A549 (cell line): ENCODE results near the gene RASGEF1C. TPM values are rescaled to one million over a fixed set of nuclear protein-coding genes. Genes with fewer than 3 reads are reported as not detected.

Experiments
- ATAC-seq, 2 experiments: fragments of 200-7000 bp in 1 of 2; fragments of >200 bp in 1 of 2; cut with Nextera tagmentation in 1 of 2; cut with Tn5 transposase in 1 of 2; 3 replicates each; pipeline versions ENCODE4 v1.8.0 to v1.9.1; 2018 to 2020; ENCODE audit warnings: mild to moderate bottlenecking in 1 of 2, moderate library complexity in 1 of 2
- CTCF ChIA-PET: fragments of 300-600 bp; sonication (Branson Sonifier 250); formaldehyde crosslinking; extraction: SDS; loops from one replicate; lab custom pipeline; 2021; ENCODE audit warnings: antibody characterized with exemption, inconsistent platforms; lab: Yijun Ruan, JAX
- POLR2A ChIA-PET: fragments of 350-600 bp; formaldehyde crosslinking; extraction: SDS; loops from one replicate; lab custom pipeline; 2021; ENCODE audit warnings: antibody characterized with exemption, inconsistent platforms; lab: Yijun Ruan, JAX
- DNase-seq, 2 experiments: peaks; one replicate each; pipeline versions ENCODE4 v3.0.0 to v3.0.0-alpha.2; 2011 to 2016; ENCODE audit warnings: low read depth in 1 of 2, low spot score in 1 of 2
- FAIRE-seq: peaks from 2 replicates; lab custom pipeline; 2011; peaks lifted over from hg19 to GRCh38; lab: Jason Lieb, UNC
- H3K27ac ChIP-seq, 2 experiments: fragments of >200 bp; sonication (Bioruptor Twin); formaldehyde crosslinking; 3 replicates each; pipeline ENCODE4 v1.5.1; 2016 to 2017
- H3K4me1 ChIP-seq: fragments of >200 bp; sonication (Bioruptor Twin); formaldehyde crosslinking; 3 replicates; pipeline ENCODE4 v1.6.1; 2016
- H3K4me2 ChIP-seq: fragments of >200 bp; sonication (Bioruptor Twin); formaldehyde crosslinking; 3 replicates; pipeline ENCODE4 v1.6.1; 2016
- H3K4me3 ChIP-seq: fragments of >200 bp; sonication (Bioruptor Twin); formaldehyde crosslinking; 3 replicates; pipeline ENCODE4 v1.5.1; 2016
- H3K9me3 ChIP-seq: fragments of >200 bp; sonication (Bioruptor Twin); formaldehyde crosslinking; 3 replicates; pipeline ENCODE4 v1.6.1; 2016
- BHLHE40 ChIP-seq: IDR thresholded peaks from 2 replicates; pipeline ENCODE4 v1.6.1; 2012; ENCODE audit warnings: low read depth, low read length, inconsistent platforms
- CBX8 ChIP-seq: fragments of 200-600 bp; sonication (generic); IDR thresholded peaks from 2 replicates; pipeline ENCODE4 v1.6.1; 2016
- CHD4 ChIP-seq: fragments of 200-600 bp; sonication (generic); IDR thresholded peaks from 2 replicates; pipeline ENCODE4 v1.6.1; 2016; ENCODE audit warnings: antibody characterized with exemption, mild to moderate bottlenecking, borderline replicate concordance
- EHF ChIP-seq: fragments of 250-450 bp; sonication (Bioruptor Pico); IDR thresholded peaks from 2 replicates; pipeline ENCODE4 v1.5.0; 2020; ENCODE audit warnings: mild to moderate bottlenecking
- EHMT2 ChIP-seq: fragments of 200-600 bp; sonication (generic); IDR thresholded peaks from 2 replicates; pipeline ENCODE4 v1.6.1; 2016; ENCODE audit warnings: antibody characterized with exemption, low read depth, mild to moderate bottlenecking, moderate library complexity
- FOSL2 ChIP-seq, 2 experiments: fragments of 450-650 bp in 1 of 2; fragments of >200 bp in 1 of 2; sonication (Bioruptor Twin) in 1 of 2; formaldehyde crosslinking; IDR thresholded peaks; 2 replicates each; pipeline versions ENCODE4 v1.5.0 to v1.6.1; 2016 to 2020; ENCODE audit warnings: mild to moderate bottlenecking in 1 of 2, moderate library complexity in 1 of 2
- FOXS1 ChIP-seq: fragments of 250-450 bp; sonication (Bioruptor Pico); IDR thresholded peaks from 2 replicates; pipeline ENCODE4 v1.5.0; 2020; ENCODE audit warnings: mild to moderate bottlenecking, moderate library complexity
- HOXA7 ChIP-seq: fragments of 250-450 bp; sonication (Bioruptor Pico); IDR thresholded peaks from 2 replicates; pipeline ENCODE4 v1.5.0; 2020; ENCODE audit warnings: mild to moderate bottlenecking, moderate library complexity
- JUNB ChIP-seq: fragments of >200 bp; sonication (Bioruptor Twin); formaldehyde crosslinking; IDR thresholded peaks from 2 replicates; pipeline ENCODE4 v1.6.1; 2016
- KDM5A ChIP-seq: fragments of 200-600 bp; sonication (generic); IDR thresholded peaks from 2 replicates; pipeline ENCODE4 v1.6.1; 2016; ENCODE audit warnings: antibody characterized with exemption, mild to moderate bottlenecking
- MAFK ChIP-seq: fragments of 450-650 bp; IDR thresholded peaks from 2 replicates; pipeline ENCODE4 v1.6.1; 2014; ENCODE audit not compliant: partially characterized antibody
- NFE2L2 ChIP-seq: fragments of 150-350 bp; conservative IDR thresholded peaks from 2 replicates; pipeline ENCODE4 v1.6.1; 2014; ENCODE audit warnings: low read length
- NPAS2 ChIP-seq: fragments of 250-450 bp; sonication (Bioruptor Pico); IDR thresholded peaks from 2 replicates; pipeline ENCODE4 v1.8.0; 2022; ENCODE audit warnings: mild to moderate bottlenecking, moderate library complexity, borderline replicate concordance
- NR3C1 ChIP-seq: fragments of >200 bp; sonication (Bioruptor Twin); formaldehyde crosslinking; IDR thresholded peaks from 3 replicates; pipeline ENCODE4 v1.6.1; 2017
- POLR2AphosphoS2 ChIP-seq: conservative IDR thresholded peaks from 2 replicates; pipeline ENCODE4 v1.6.1; 2012; ENCODE audit warnings: low read length, improper control_type of control experiment, inconsistent platforms
- RFX5 ChIP-seq: fragments of 450-650 bp; IDR thresholded peaks from 2 replicates; pipeline ENCODE4 v1.7.1; 2014; ENCODE audit warnings: antibody characterized with exemption, mild to moderate bottlenecking, moderate library complexity
- SREBF2 ChIP-seq: fragments of 450-650 bp; IDR thresholded peaks from 2 replicates; pipeline ENCODE4 v1.6.1; 2014; ENCODE audit warnings: mild to moderate bottlenecking, moderate library complexity
- TFCP2L1 ChIP-seq: fragments of 250-450 bp; sonication (Bioruptor Pico); IDR thresholded peaks from 2 replicates; pipeline ENCODE4 v1.5.0; 2021; ENCODE audit warnings: mild to moderate bottlenecking
- ZC3H11A ChIP-seq: fragments of 450-650 bp; IDR thresholded peaks from 2 replicates; pipeline ENCODE4 v1.6.1; 2014; ENCODE audit warnings: antibody characterized with exemption, mild to moderate bottlenecking
- ZNF302 ChIP-seq: fragments of 250-450 bp; sonication (Bioruptor Pico); IDR thresholded peaks from 2 replicates; pipeline ENCODE4 v1.9.0; 2021; ENCODE audit warnings: inconsistent platforms, mild to moderate bottlenecking, moderate library complexity
- ZSCAN20 ChIP-seq: fragments of 250-450 bp; sonication (Bioruptor Pico); IDR thresholded peaks from 2 replicates; pipeline ENCODE4 v1.8.0; 2022; ENCODE audit warnings: mild to moderate bottlenecking, moderate library complexity
- WGBS: methylation state at CpG from one replicate; pipeline ENCODE4 v1.1.6; 2017; ENCODE audit errors: missing lambda C conversion rate; 5-methylcytosine and 5-hydroxymethylcytosine counted together
- polyA plus RNA-seq, 4 experiments: library from polyadenylated mRNA; depleted of rRNA in 3 of 4; stranded (reverse); fragments of >200 nt; fragmentation: RNase III in 1 of 4; extraction: RNeasy Plus Mini Kit Qiagen cat#74134 plus additional on column Dnase treatment in 1 of 4; gene quantifications; 2 replicates in 3 of 4; 3 replicates in 1 of 4; pipeline ENCODE4 v1.2.3, GENCODE V29; 2011 to 2017
- TF ChIP-seq, protein P1 (sequence below): IDR thresholded peaks from 2 replicates; pipeline ENCODE4 v1.6.1; 2012
- TF ChIP-seq, protein P2 (sequence below): IDR thresholded peaks from 2 replicates; pipeline ENCODE4 v1.6.1; 2012
- TF ChIP-seq, protein P3 (sequence below): fragments of >200 bp; sonication (Bioruptor Twin); formaldehyde crosslinking; IDR thresholded peaks from 2 replicates; pipeline ENCODE4 v1.6.1; 2016
- TF ChIP-seq, protein P4 (sequence below): fragments of 450-650 bp; IDR thresholded peaks from 2 replicates; pipeline ENCODE4 v1.6.1; 2014; ENCODE audit warnings: antibody characterized with exemption

The RASGEF1C gene
- polyA plus RNA-seq, 2 of the 4 experiments (the other 2 are of a cell fraction) = 0.12 TPM; not detected in 1

DNA sequence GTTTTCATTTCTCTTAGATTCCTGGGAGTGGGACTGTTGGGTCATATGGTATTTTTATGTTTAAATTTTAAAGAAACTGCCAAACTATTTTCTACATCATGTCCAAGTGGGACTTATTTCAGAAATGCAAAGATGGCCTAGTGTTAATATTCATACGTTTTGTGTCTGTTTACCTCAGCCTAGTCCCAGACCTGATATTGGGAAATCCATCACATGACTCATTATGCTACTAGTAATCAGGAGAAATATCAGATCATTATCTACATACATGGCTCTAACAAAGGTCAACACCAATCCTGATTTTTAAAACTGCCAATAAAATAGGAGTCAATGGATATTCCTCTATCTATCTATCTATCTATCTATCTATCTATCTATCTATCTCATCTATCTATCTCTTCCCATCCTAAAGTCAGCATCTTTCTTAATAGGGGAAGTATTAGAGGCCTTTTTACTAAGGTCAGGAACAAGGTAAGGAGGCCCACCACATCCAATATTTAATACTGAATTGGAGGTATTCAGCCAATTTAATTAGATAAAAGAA, 4.7 kb downstream of the RASGEF1C start:
- FAIRE-seq (no peak), ATAC-seq (no peak), DNase-seq (no peak)
- H3K4me2 ChIP-seq = no peak overlapping the region
- H3K4me1 ChIP-seq = 0 out of 3 replicates have a peak, but pooled peaks cover 1% of the 10 kb centered on the region
- 58% methylated on average over 1 of the region's 1 CpG for WGBS
- H3K9me3 ChIP-seq = no peaks in the 10 kb centered on the region
- CTCF ChIA-PET = no interaction called here
- TF ChIP-seq FOSL2 (IDR thresholded peaks at IDR 0.05) = no peak
- no peak for TF ChIP-seq FOSL2 (CRISPR knock-in tag; IDR thresholded peaks at IDR 0.05)
- TF ChIP-seq POLR2AphosphoS2 = no peak
- TF ChIP-seq CHD4 = no peak
- TF ChIP-seq TFCP2L1 (CRISPR knock-in tag) = no peak
- no peak for TF ChIP-seq BHLHE40
- TF ChIP-seq EHMT2 = no peak
- TF ChIP-seq ZSCAN20 (CRISPR knock-in tag) = no peak
- TF ChIP-seq CBX8 = no peak
- no peak for TF ChIP-seq KDM5A
- TF ChIP-seq, protein P1, sequence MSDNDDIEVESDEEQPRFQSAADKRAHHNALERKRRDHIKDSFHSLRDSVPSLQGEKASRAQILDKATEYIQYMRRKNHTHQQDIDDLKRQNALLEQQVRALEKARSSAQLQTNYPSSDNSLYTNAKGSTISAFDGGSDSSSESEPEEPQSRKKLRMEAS = no peak
- TF ChIP-seq HOXA7 = no peak
- TF ChIP-seq ZNF302 (CRISPR knock-in tag) = no peak
- no peak for TF ChIP-seq ZC3H11A
- TF ChIP-seq JUNB = no peak
- no peak for TF ChIP-seq MAFK
- POLR2A ChIA-PET = no interaction called here
- no peak overlapping the region for H3K4me3 ChIP-seq
- no peak overlapping the region for H3K27ac ChIP-seq

DNA sequence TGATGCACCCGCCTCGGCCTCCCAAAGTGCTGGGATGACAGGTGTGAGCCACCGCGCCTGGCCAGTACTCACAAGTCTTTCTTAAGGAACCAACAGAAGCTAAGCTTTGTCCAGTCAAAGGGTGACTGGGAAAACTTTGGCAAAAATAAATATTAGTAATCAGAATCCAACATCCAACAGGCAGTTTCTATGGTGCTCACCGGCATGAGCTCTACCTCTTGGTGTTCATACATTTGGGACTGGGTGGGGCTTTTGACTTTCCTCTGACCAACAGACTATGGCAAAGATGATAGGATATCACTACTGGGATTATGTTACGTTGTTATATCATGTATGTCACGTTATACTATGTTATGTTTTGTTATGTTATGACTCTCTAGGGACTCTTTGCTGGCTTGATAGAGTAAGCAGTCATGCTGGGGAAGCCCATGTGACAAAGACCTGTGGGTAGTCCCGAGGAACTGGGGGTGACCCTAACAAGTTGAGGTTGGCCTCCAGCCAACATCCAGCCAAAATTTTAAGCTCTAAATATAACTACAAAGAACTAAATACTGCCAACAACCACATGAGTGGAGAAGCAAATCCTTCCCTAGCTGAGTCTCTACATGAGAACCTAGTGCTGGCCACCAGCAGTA, 6.0 kb downstream of the RASGEF1C start:
- H3K4me3 ChIP-seq = no peak overlapping the region
- WGBS = 62% methylated on average over 8 of the region's 8 CpGs
- ATAC-seq (no peak), FAIRE-seq (no peak), DNase-seq (no peak)
- no peaks in the 10 kb centered on the region for H3K4me1 ChIP-seq
- no peak for TF ChIP-seq NPAS2 (CRISPR knock-in tag)
- no peak for TF ChIP-seq RFX5
- no peak for TF ChIP-seq HOXA7
- TF ChIP-seq EHF (CRISPR knock-in tag) = no peak
- no peak for TF ChIP-seq SREBF2
- TF ChIP-seq, protein P2, sequence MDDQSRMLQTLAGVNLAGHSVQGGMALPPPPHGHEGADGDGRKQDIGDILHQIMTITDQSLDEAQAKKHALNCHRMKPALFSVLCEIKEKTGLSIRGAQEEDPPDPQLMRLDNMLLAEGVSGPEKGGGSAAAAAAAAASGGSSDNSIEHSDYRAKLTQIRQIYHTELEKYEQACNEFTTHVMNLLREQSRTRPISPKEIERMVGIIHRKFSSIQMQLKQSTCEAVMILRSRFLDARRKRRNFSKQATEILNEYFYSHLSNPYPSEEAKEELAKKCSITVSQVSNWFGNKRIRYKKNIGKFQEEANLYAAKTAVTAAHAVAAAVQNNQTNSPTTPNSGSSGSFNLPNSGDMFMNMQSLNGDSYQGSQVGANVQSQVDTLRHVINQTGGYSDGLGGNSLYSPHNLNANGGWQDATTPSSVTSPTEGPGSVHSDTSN = no peak
- TF ChIP-seq MAFK = no peak
- TF ChIP-seq NFE2L2 = no peak
- TF ChIP-seq, protein P3, sequence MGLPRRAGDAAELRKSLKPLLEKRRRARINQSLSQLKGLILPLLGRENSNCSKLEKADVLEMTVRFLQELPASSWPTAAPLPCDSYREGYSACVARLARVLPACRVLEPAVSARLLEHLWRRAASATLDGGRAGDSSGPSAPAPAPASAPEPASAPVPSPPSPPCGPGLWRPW = no peak
- no peak for TF ChIP-seq EHMT2
- TF ChIP-seq, protein P4, sequence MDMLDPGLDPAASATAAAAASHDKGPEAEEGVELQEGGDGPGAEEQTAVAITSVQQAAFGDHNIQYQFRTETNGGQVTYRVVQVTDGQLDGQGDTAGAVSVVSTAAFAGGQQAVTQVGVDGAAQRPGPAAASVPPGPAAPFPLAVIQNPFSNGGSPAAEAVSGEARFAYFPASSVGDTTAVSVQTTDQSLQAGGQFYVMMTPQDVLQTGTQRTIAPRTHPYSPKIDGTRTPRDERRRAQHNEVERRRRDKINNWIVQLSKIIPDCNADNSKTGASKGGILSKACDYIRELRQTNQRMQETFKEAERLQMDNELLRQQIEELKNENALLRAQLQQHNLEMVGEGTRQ = no peak
- TF ChIP-seq NR3C1 = no peak
- no peak for TF ChIP-seq FOXS1 (CRISPR knock-in tag)
- TF ChIP-seq BHLHE40 = no peak
- no peak for TF ChIP-seq ZC3H11A
- ChIA-PET POLR2A (no interaction called here), CTCF (interaction anchor here (1.2 to 1.3 kb wide), 2 partner anchors 11 to 91 kb away, joined by 3 read pairs; no protein-coding TSS in a partner anchor)
- no peak overlapping the region for H3K27ac ChIP-seq
- H3K4me2 ChIP-seq = no peak overlapping the region
- H3K9me3 ChIP-seq = no peaks in the 10 kb centered on the region
